C4-2B (cell line): ENCODE measurements around the gene ZNF616.

Experiments
- CTCF ChIP-seq: fragments of 450-650 bp; conservative IDR thresholded peaks from 2 replicates; pipeline ENCODE4 v1.5.1; 2017; ENCODE audit warnings: mild to moderate bottlenecking
- ZFX ChIP-seq: fragments of 450-650 bp; IDR thresholded peaks from 2 replicates; pipeline ENCODE4 v1.6.1; 2017

GRCh38 chr19:52170863-52171320, 31.2 kb upstream of the ZNF616 start:
- TF ChIP-seq CTCF (no peak), ZFX (no peak)
